ENCODE measurements around the gene SND1.

GRCh38 chr7:127689194-127689772 is 37.3 kb downstream of the SND1 start:
- TF ChIP-seq EP300 (IDR thresholded peaks at IDR 0.05; ENCODE audit: borderline replicate concordance) = no peak
- TF ChIP-seq MAX (IDR thresholded peaks at IDR 0.05) = no peak
- no peak for TF ChIP-seq CEBPB (IDR thresholded peaks at IDR 0.05)
- no peak for TF ChIP-seq RAD21 (IDR thresholded peaks at IDR 0.05; ENCODE audit: low read depth)
- no peak for TF ChIP-seq EGR1 (IDR thresholded peaks at IDR 0.05)
- TF ChIP-seq FOXM1 (IDR thresholded peaks at IDR 0.05; ENCODE audit: borderline replicate concordance, low read depth) = no peak
- TF ChIP-seq CREB1 (IDR thresholded peaks at IDR 0.05; ENCODE audit: low read depth) = no peak
- TF ChIP-seq NFIC (IDR thresholded peaks at IDR 0.05) = no peak
- TF ChIP-seq REST (IDR thresholded peaks at IDR 0.05; ENCODE audit: low read depth) = no peak
- TF ChIP-seq YY1 (IDR thresholded peaks at IDR 0.05; ENCODE audit: low read depth) = no peak
- no peak for TF ChIP-seq TEAD4 (IDR thresholded peaks at IDR 0.05)

Measured in Ishikawa (cell line).